NCI-H1105 treated with DMSO at 0.1 percent for 48 hours (cell line): ENCODE data around the gene PRR35.
A peak's percentile ranks its signal among the peaks of the same experiment; 100 is the strongest.

ENCODE experiments used
- DNase-seq: peaks from one replicate; lab custom pipeline; 2025; lab: John Stamatoyannopoulos, UW

Gene PRR35

GRCh38 chr16:564690-565418 lies 4.7 kb downstream of the PRR35 start:
- no peak for DNase-seq

GRCh38 chr16:565419-566330 lies 5.5 kb downstream of the PRR35 start:
- DNase-seq = no peak

GRCh38 chr16:566475-567372 lies 6.5 kb downstream of the PRR35 start, which contains the start of gene NHLRC4:
Gene NHLRC4 (plus strand): TSS chr16:567005. CDS start chr16:568048, 1,043 bp downstream.
- DNase-seq = no peak

GRCh38 chr16:567373-568256 lies 7.4 kb downstream of the PRR35 start:
- no peak for DNase-seq

- no peak for DNase-seq
Measured at GRCh38 chr16:568401-569258, 8.4 kb downstream of the PRR35 start.

GRCh38 chr16:569445-570254 lies 9.5 kb downstream of the PRR35 start, which contains the start of gene PIGQ:
Gene PIGQ (plus strand): TSS chr16:569968. CDS start chr16:574075, 4,107 bp downstream.
- peak; percentile 7 for DNase-seq

- DNase-seq = no peak
Measured at GRCh38 chr16:572865-573650, 12.9 kb downstream of the PRR35 start.

GRCh38 chr16:574021-574760 lies 14.0 kb downstream of the PRR35 start:
- no peak for DNase-seq

- no peak for DNase-seq
Measured at GRCh38 chr16:575354-576196, 15.4 kb downstream of the PRR35 start.

- DNase-seq = no peak
Measured at GRCh38 chr16:576197-576822, 16.1 kb downstream of the PRR35 start.

- no peak for DNase-seq
Measured at GRCh38 chr16:576823-577201, 16.6 kb downstream of the PRR35 start.

GRCh38 chr16:577796-578195 lies 17.6 kb downstream of the PRR35 start:
- no peak for DNase-seq

- no peak for DNase-seq
Measured at GRCh38 chr16:578232-578869, 18.2 kb downstream of the PRR35 start.

GRCh38 chr16:578870-579405 lies 18.7 kb downstream of the PRR35 start:
- no peak for DNase-seq
